IPS DF 4.7 (cell line): ENCODE data around the gene DNAI1.
"Not testable (repeated sequence)": the region's sequence is repeated elsewhere in the genome, so short reads cannot be mapped to it uniquely, and the experiment has no call there.

Experiments
- DNase-seq: peaks from one replicate; pipeline ENCODE4 v3.0.0-alpha.2; 2013; ENCODE audit warnings: low spot score; ENCODE audit errors: extremely low read depth

The DNAI1 gene

DNA sequence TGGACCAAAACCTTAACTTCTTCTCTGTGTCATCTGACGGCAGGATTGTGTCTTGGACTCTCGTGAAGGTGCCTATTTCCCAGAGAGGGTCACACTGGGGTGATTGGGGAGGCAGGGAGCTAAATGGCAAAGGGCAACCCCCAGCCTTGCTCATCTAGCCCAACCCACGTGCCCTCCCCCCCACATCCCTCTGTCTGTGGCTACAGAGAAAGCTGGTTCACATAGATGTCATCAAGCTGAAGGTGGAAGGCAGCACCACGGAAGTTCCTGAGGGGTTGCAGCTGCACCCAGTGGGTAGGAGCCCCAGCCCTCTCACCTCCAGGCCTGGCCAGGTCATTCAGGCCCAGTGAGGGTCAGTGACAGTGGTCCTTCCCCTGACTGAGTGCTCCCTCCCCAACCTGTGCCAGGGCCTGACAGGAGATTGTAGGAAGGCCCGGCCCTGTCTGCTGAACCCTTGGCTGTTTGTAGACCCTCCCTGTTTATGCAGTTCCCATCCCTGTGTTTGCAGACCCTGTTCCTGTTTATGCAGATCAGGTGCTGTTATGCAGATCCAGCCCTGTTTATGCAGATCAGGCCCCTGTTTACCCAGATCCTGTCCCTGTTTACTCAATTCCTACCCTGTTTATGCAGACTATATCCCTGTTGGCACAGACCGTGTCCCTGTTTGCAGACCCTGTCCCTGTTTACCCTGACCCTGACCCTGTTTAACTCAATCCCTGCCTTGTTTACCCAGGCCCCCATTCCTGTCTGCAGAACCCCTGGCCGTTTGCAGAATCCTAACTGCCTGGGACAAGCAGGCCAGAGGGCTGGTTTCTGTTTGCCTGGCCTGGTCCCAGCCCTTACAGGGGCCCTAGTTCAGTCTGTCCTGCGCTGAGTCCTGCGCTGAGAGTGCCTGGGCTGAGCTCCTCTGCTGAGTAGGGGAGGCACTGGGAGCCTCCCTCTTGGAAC, 53.8 kb downstream of the DNAI1 start:
- no peak for DNase-seq

DNA sequence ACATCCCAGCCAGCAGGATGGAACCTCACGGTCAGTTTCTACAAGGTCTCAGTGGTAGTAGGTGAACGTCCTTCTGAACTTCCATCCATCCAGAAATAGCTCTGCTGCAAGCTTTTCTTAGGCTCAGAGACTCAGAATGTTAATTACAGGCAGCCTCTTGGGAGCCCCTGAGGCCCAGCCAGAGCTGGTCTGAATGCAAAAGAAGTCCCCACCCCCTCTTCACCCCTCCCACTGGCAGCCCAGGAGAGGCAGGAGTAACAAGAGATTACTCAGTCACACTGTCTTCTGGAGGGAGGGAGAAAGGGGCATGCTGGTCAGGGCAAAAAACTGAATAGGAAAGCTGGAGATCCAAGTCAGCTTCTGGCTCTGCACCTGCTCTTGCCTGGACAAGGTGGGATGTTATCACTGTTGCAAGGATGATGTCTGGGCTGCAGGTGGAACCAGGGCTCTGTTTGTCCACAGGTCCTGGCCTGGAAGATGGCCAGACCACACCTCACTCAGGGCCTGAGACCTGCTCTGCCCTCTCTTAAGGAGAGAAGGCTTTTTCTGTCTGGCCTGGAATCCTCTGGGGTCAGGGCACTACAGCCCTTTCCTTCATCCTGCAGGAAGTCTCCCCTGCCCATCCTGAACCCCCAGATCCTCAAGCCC, 55.1 kb downstream of the DNAI1 start:
- DNase-seq, result no peak

DNA sequence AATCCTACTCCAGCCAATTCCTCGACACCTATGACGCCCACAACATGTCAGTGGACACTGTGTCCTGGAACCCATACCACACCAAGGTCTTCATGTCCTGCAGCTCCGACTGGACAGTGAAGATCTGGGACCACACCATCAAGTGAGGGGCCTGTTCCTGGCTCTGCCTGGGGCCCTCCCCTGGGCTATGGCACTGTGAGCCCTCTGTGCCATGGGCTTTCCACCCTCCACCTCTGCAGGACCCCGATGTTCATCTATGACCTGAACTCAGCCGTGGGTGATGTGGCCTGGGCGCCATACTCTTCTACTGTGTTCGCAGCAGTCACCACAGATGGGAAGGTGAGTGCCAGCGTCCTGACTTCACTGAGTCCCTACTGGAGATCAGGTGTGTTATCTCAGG, 55.8 kb downstream of the DNAI1 start:
- no peak for DNase-seq

DNA sequence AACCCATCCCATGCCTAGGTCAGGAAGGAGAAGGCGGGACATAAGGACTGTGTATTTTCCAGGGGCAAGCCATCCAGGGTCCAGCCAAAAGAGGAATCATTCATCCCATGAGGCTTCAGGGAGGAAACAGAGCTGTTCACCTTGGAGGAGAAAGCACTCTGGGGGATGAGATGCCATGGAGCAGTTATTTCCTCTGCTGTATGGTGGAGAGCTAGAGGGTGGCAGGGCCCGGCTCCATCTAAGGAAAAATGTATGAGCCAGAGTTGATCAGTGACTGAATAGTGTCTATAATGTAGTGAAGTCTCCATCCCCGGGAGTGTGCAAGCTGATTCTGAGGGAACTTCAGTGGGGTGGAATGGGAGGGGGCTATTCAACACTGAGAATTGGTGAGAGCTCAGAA, 56.2 kb downstream of the DNAI1 start:
- no peak for DNase-seq

DNA sequence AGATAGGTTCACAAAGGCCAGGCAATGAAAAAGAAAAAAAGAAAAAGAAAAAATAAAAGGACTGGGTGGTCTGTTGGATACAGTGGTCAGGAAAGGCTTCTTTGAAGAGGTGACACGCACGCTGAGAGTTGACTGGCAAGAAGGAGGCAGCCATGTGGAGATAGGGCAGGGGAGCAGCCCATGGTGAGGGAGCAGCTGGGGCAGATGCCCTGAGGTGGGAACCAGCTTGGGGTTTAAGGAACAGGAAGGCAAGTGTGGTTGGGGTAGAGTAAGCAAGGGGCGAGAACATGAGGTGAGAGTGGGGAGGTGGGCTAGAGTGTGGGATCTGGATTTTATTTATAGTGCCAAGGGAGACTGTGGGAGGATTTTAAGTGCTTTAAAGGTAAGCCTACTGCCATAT, 57.4 kb downstream of the DNAI1 start:
- DNase-seq, result no peak

DNA sequence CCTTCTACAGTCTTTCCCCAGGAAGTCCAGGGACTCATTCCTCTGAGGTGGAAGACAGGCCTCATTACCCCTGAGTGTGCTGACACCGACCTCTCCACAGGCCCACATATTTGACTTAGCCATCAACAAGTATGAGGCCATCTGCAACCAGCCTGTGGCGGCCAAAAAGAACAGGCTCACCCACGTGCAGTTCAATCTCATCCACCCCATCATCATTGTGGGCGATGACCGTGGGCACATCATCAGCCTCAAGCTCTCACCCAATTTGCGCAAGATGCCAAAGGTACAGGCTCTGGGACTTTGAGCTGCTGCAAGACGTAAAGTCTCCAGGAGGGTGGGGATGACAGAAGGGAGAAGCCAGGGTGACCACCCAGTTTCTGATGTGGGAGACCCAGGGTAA, 58.6 kb downstream of the DNAI1 start:
- no peak for DNase-seq

DNA sequence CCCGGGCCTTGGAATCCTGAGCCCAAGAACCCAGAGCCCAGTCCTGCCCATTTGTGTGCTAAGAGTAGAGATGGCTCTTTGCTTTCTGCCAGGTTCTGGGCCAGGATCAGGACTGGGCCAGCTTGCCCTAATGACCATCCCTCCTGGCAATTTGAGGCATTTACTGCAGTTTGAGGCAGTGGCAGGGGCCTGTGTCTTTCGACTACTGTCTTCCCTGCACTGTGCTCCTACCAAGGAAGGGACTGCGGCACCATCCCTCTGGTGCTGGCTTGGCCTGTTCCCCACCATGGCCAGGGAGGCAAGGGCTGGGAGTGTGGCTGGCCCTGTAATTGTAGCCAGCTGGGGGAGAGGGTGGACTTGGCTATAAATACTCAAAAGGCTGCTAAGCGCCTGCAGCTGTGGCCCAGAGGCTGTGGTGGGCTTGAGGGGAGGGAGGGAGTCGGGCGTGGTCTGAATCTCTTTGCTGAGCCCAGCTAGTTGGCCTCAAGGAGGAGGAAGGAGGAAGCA, 59.6 kb downstream of the DNAI1 start:
- DNase-seq, result no peak

GRCh38 chr9:34518896-34519295, 60.3 kb downstream of the DNAI1 start:
- DNase-seq, result no peak

DNA sequence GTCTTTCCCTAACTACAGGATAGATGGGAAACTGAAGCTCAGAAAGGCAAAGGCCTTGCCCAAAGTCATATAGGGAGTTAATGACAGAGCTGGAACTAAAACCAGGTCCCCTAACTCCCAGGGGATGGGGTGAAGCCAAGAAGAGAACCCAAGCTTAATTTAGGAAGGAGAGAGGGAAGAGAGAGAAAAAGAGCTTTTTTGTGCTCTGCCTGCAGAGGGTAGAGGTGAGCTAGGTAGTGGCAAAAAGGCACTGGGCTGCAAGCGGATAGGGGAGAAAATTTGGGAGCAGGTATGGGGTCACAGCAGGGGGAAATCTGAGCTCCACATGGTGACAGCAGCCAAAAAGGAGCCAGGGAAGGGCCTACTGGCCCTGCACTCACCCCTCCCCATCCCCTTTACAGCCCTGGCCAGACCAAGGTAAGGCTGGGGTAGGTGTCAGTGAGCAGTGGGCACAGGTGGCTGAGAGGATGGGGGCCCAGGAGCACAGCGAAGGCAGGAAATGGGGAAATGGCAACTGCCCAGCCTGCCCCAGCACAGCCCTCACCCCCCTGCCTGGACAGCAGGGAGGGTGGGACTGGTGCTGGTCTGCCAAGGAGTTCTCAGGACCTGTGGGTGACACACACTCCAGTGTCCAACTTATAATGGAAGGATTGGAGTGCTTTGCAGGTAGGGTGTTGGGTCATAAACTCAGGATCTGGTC, 60.9 kb downstream of the DNAI1 start:
- no peak for DNase-seq

- no peak for DNase-seq
Observed at GRCh38 chr9:34520096-34520495, 61.5 kb downstream of the DNAI1 start.

DNA sequence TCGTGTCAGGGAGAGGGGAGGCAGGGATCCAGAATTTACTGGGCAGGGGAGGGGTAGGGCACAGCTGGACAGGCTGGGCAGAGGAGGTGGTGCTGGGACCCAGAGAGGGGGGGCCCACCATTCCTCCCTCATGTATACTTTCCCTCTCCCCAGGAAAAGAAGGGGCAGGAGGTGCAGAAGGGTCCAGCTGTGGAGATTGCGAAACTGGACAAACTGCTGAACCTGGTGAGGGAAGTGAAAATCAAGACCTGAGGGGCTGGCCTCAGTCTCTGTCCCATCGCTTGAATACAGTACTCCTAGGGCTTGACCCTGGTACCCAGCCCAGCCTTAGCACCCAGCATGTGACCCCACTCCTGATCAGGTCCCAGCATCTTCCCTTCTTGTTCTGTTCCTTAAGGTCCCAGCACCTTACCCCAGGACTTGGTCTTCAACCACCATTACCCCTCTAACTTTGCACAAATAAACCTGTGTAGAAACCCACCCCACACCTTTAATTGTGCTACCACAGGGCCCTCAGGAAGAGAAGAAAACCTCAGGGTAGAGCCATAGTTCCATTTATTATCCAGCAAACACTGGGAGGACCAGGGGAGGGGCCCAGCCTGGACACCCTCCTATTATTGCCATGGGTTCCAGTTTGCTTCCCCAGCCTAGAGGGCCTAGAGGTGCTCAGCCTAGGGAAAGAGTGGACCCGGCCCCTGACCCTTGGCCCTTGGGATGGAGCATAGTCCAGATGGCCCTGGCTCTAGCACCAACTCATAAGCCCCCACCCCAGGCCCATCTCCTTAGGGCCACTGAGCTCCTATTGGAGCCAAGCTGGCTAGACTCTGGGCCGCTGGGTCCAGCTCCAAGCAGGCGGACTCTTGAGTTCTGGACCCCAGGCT, 62.1 kb downstream of the DNAI1 start:
- no peak for DNase-seq

DNA sequence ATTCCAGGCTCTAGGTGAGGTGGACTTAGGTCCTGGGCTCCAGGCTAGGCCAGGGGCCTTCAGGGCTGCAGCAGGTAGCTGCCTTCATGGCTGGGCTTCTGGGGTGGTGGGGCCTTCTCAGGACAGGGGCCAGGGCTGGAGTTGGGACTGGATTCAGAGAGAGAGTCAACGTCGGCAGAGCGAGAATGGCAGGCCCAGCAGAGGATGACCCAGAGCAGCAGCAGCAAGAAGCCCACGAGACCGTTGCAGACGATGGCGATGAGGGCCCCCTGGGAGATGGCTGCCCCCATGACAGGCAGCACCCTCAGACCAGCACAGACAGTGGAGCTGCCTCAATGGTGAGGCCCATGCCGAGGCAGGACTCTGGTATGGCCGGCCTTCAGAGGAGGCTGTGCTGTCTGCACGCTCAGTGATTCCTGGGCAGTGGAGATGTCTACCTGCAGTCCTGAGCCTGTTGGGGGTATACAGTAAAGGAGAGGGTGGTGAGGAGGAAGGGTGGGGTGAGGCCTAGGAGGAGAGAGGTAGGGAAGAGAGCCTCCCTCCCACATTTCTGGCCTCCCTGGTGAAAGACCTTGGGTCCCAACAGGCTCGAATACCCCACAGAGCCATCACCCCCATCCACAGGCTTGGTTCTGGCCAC, 62.9 kb downstream of the DNAI1 start:
- no peak for DNase-seq

GRCh38 chr9:34522091-34522887, 63.7 kb downstream of the DNAI1 start:
- DNase-seq, result no peak

- DNase-seq, result no peak
Observed at GRCh38 chr9:34522971-34523797, 64.6 kb downstream of the DNAI1 start, which contains the start of gene ENHO. Gene ENHO, minus strand, starts transcription at chr9:34522990. Its CDS starts 1,295 bp downstream, at chr9:34521695.

GRCh38 chr9:34524349-34524748, 65.7 kb downstream of the DNAI1 start:
- DNase-seq, result no peak

DNA sequence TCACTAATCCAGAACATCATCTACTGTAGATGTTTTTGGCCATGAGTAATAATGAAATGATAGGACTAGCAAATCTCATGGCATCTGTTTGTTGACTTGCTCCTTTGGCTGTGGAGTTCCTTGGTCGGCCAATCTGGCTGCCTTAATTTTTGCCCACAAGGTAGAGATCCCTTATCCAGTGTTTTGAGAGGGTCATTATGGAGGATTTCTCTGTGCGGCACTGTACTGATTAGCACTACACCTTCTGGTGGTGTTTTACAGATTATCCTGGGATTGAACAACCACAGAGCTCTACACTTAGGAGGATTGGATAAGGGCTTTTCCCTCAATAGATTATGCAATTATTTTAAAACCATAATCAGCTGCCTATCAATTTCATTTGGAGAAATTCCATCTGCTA, 67.4 kb downstream of the DNAI1 start:
- DNase-seq, result no peak

GRCh38 chr9:34532041-34532440, 73.4 kb downstream of the DNAI1 start:
- not testable (repeated sequence) for DNase-seq

DNA sequence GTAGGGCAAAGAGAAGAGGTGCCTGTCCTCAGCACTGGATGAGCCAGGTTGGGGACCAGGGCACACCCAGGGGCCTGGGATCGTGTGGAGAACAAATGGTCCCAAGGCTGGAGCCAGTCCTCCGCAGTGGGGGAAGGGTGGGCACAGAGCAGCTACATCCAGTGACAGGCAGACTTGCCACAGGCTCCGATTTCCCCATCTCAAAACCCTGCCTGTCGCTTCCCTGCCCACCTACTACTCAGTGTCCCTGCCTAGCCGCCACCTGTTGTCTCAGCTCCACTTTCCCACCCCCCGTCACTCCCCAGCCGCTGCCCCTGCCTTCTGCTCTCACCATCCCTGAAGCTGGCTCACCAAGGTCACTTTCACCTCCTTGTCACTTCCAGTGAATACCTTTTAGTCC, 78.1 kb downstream of the DNAI1 start:
- no peak for DNase-seq

GRCh38 chr9:34540827-34541226, 82.2 kb downstream of the DNAI1 start:
- no peak for DNase-seq
